A549 (cell line): ENCODE data around the gene GPR4. TPM values are rescaled to one million over a fixed set of nuclear protein-coding genes. Genes with fewer than 3 reads are reported as not detected.
A peak's percentile ranks its signal among the peaks of the same experiment; 100 is the strongest.

ENCODE experiments used
- ATAC-seq, 2 experiments: fragments of 200-7000 bp in 1 of 2; fragments of >200 bp in 1 of 2; cut with Nextera tagmentation in 1 of 2; cut with Tn5 transposase in 1 of 2; 3 replicates each; pipeline versions ENCODE4 v1.8.0 to v1.9.1; 2018 to 2020; ENCODE audit warnings: mild to moderate bottlenecking in 1 of 2, moderate library complexity in 1 of 2
- CTCF ChIA-PET: fragments of 300-600 bp; sonication (Branson Sonifier 250); formaldehyde crosslinking; extraction: SDS; loops from one replicate; lab custom pipeline; 2021; ENCODE audit warnings: antibody characterized with exemption, inconsistent platforms; lab: Yijun Ruan, JAX
- POLR2A ChIA-PET: fragments of 350-600 bp; formaldehyde crosslinking; extraction: SDS; loops from one replicate; lab custom pipeline; 2021; ENCODE audit warnings: antibody characterized with exemption, inconsistent platforms; lab: Yijun Ruan, JAX
- DNase-seq, 2 experiments: peaks; one replicate each; pipeline versions ENCODE4 v3.0.0 to v3.0.0-alpha.2; 2011 to 2016; ENCODE audit warnings: low read depth in 1 of 2, low spot score in 1 of 2
- FAIRE-seq: peaks from 2 replicates; lab custom pipeline; 2011; peaks lifted over from hg19 to GRCh38; lab: Jason Lieb, UNC
- H3K27ac ChIP-seq, 2 experiments: fragments of >200 bp; sonication (Bioruptor Twin); formaldehyde crosslinking; 3 replicates each; pipeline ENCODE4 v1.5.1; 2016 to 2017
- H3K4me1 ChIP-seq: fragments of >200 bp; sonication (Bioruptor Twin); formaldehyde crosslinking; 3 replicates; pipeline ENCODE4 v1.6.1; 2016
- H3K4me2 ChIP-seq: fragments of >200 bp; sonication (Bioruptor Twin); formaldehyde crosslinking; 3 replicates; pipeline ENCODE4 v1.6.1; 2016
- H3K4me3 ChIP-seq: fragments of >200 bp; sonication (Bioruptor Twin); formaldehyde crosslinking; 3 replicates; pipeline ENCODE4 v1.5.1; 2016
- H3K9me3 ChIP-seq: fragments of >200 bp; sonication (Bioruptor Twin); formaldehyde crosslinking; 3 replicates; pipeline ENCODE4 v1.6.1; 2016
- CBX8 ChIP-seq: fragments of 200-600 bp; sonication (generic); IDR thresholded peaks from 2 replicates; pipeline ENCODE4 v1.6.1; 2016
- CHD4 ChIP-seq: fragments of 200-600 bp; sonication (generic); IDR thresholded peaks from 2 replicates; pipeline ENCODE4 v1.6.1; 2016; ENCODE audit warnings: antibody characterized with exemption, mild to moderate bottlenecking, borderline replicate concordance
- FOSL2 ChIP-seq, 2 experiments: fragments of 450-650 bp in 1 of 2; fragments of >200 bp in 1 of 2; sonication (Bioruptor Twin) in 1 of 2; formaldehyde crosslinking; IDR thresholded peaks; 2 replicates each; pipeline versions ENCODE4 v1.5.0 to v1.6.1; 2016 to 2020; ENCODE audit warnings: mild to moderate bottlenecking in 1 of 2, moderate library complexity in 1 of 2
- KDM1A ChIP-seq: fragments of 200-600 bp; sonication (generic); IDR thresholded peaks from 2 replicates; pipeline ENCODE4 v1.6.1; 2016; ENCODE audit warnings: low read depth, mild to moderate bottlenecking
- MAFK ChIP-seq: fragments of 450-650 bp; IDR thresholded peaks from 2 replicates; pipeline ENCODE4 v1.6.1; 2014; ENCODE audit not compliant: partially characterized antibody
- RARB ChIP-seq: fragments of 250-450 bp; sonication (Bioruptor Pico); IDR thresholded peaks from 2 replicates; pipeline ENCODE4 v1.8.0; 2021; ENCODE audit warnings: mild to moderate bottlenecking, moderate library complexity
- RNF2 ChIP-seq: fragments of 200-600 bp; sonication (generic); IDR thresholded peaks from 2 replicates; pipeline ENCODE4 v1.6.1; 2016; ENCODE audit warnings: low read depth, mild to moderate bottlenecking, antibody characterized with exemption, moderate library complexity, borderline replicate concordance
- ZC3H11A ChIP-seq: fragments of 450-650 bp; IDR thresholded peaks from 2 replicates; pipeline ENCODE4 v1.6.1; 2014; ENCODE audit warnings: antibody characterized with exemption, mild to moderate bottlenecking
- ZFP36 ChIP-seq: fragments of 450-650 bp; IDR thresholded peaks from 2 replicates; pipeline ENCODE4 v1.6.1; 2014; ENCODE audit warnings: borderline replicate concordance; ENCODE audit not compliant: partially characterized antibody
- ZNF302 ChIP-seq: fragments of 250-450 bp; sonication (Bioruptor Pico); IDR thresholded peaks from 2 replicates; pipeline ENCODE4 v1.9.0; 2021; ENCODE audit warnings: inconsistent platforms, mild to moderate bottlenecking, moderate library complexity
- WGBS: methylation state at CpG from one replicate; pipeline ENCODE4 v1.1.6; 2017; ENCODE audit errors: missing lambda C conversion rate; 5-methylcytosine and 5-hydroxymethylcytosine counted together
- polyA plus RNA-seq, 4 experiments: library from polyadenylated mRNA; depleted of rRNA in 3 of 4; stranded (reverse); fragments of >200 nt; fragmentation: RNase III in 1 of 4; extraction: RNeasy Plus Mini Kit Qiagen cat#74134 plus additional on column Dnase treatment in 1 of 4; gene quantifications; 2 replicates in 3 of 4; 3 replicates in 1 of 4; pipeline ENCODE4 v1.2.3, GENCODE V29; 2011 to 2017
- TF ChIP-seq, protein P1 (sequence below): fragments of 250-450 bp; sonication (Bioruptor Pico); IDR thresholded peaks from 2 replicates; pipeline ENCODE4 v1.5.0; 2020; ENCODE audit warnings: low read depth, mild to moderate bottlenecking, moderate library complexity

The GPR4 gene
- polyA plus RNA-seq, 2 of the 4 experiments (the other 2 are of a cell fraction), result 0.03 to 0.10 TPM

DNA sequence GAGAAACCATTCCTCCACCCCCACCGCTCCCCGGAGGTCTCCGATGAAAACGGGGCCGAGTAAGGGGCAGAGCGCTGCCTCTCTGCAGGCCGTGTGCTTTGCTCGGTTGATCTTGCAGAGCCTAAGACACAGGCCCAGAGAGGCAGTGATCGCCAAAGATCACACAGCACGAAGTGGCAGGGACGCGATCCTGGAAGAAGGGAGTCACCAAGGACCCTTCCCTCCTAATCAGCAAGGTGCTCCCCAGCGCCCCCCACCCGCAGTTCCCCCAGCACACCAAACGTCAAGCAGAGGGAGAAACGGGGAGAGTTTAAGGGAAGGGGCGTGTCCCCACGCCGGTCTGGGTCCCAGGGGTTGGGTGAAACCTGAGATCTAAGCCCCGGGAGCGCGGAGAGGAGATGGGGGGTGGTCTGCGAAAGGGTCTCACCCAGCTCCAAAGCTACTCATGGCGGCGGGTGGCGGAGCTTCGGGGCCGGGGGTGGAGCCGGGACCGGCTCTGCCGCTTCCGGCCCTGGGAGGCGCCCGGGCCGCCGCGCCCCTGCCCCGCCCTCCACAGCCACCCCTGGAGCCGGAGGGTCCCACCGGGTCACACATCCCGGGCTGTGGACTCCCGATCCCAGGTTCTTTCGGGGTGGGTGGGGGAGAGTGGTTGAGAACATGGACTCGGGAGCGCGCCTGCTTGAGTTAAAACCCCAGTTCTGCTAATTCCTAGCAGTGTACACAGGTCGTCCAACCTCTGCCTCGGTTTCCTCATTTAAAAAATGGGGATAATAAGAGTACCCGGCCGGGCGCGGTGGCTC, 37.1 kb upstream of the GPR4 start, which contains the start of gene EML2 (continued):
- TF ChIP-seq KDM1A (peak; percentile 83), FOSL2 (IDR thresholded peaks at IDR 0.05) (no peak), FOSL2 (CRISPR knock-in tag; IDR thresholded peaks at IDR 0.05) (no peak), RARB (CRISPR knock-in tag) (no peak), ZC3H11A (no peak), ZFP36 (peak; percentile 74)
- TF ChIP-seq, protein P1, sequence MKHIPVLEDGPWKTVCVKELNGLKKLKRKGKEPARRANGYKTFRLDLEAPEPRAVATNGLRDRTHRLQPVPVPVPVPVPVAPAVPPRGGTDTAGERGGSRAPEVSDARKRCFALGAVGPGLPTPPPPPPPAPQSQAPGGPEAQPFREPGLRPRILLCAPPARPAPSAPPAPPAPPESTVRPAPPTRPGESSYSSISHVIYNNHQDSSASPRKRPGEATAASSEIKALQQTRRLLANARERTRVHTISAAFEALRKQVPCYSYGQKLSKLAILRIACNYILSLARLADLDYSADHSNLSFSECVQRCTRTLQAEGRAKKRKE (CRISPR knock-in tag), result no peak

DNA sequence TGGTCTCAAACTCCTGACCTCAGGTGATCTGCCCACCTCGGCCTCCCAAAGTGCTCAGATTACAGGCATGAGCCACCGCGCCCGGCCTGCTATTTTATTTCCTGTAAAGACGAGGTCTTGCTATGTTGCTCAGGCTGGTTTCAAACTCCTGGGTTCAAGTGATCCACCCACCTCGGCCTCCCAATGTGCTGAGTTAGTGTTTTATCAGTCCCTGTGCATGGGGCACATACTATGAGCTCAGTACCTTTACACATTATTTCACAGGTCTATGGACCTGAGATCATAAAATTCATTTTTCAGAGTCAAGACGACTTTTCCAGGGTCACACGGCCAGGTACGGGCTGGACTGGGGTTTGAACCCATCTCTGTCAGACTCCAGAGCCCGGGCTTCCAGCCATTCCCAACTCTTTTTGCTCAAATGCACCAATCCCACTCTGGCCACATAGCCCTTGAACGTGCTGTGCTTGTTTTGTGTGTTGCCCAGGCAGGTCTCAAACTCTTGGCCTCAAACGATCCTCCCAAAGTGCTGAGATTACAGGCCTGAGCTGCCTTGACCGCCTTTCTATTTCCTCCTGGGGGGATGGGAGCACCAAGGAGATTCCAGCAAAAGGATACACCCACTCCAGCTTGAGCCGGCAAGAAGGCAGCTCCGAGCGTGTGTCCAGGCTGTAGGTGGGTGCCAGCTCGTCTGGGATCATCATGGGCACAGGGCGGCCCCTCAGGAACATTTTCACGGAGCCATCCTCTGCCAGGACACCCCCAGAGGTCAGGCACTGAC, 36.1 kb upstream of the GPR4 start:
- peak overlapping the region; percentile 89 for H3K4me2 ChIP-seq
- peaks cover 30% of the 10 kb centered on the region for H3K4me1 ChIP-seq
- no peaks in the 10 kb centered on the region for H3K9me3 ChIP-seq
- FAIRE-seq (no peak), DNase-seq (peak in 1 of 2 experiments; percentile 62), ATAC-seq (no peak)
- ChIA-PET POLR2A (interaction anchor here (1.5 kb wide), 1 partner anchor 22 kb away, joined by 4 read pairs; no protein-coding TSS in a partner anchor), CTCF (interaction anchor here (0.7 to 15.1 kb wide), 16 partner anchors 15 to 206 kb away, joined by 3 to 437 read pairs (median 4); partner anchors contain the start of genes GPR4, OPA3 and RTN2)
- peak overlapping the region; percentile 70 for H3K4me3 ChIP-seq
- H3K27ac ChIP-seq, result peak overlapping the region; percentile 83 to 89
- TF ChIP-seq RNF2, result no peak
- peak; percentile 65 for TF ChIP-seq MAFK
- 72% methylated on average over 19 of the region's 19 CpGs for WGBS

DNA sequence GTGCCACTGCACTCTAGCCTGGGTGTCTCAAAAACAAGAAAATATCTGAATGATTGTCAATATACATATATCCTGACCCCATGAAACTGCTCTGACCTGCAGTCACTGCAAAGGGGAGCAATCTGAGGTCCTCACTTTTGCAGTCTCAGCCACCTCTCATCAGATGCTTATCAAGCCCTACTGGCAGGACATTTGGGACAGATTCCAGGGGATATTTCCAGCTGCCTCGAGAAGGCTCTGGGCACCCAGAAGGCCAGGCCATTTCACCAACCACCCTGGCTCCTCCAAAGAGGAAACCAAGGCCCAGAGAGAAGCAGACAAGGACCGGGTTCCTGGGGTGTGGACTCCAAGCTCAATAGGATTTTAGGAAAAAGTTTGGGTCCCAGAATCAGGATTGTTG, 34.9 kb upstream of the GPR4 start:
- FAIRE-seq, result no peak
- CTCF ChIA-PET, result interaction anchor here (0.6 to 15.1 kb wide), 8 partner anchors 13 to 205 kb away, joined by 3 to 437 read pairs (median 4); no protein-coding TSS in a partner anchor

DNA sequence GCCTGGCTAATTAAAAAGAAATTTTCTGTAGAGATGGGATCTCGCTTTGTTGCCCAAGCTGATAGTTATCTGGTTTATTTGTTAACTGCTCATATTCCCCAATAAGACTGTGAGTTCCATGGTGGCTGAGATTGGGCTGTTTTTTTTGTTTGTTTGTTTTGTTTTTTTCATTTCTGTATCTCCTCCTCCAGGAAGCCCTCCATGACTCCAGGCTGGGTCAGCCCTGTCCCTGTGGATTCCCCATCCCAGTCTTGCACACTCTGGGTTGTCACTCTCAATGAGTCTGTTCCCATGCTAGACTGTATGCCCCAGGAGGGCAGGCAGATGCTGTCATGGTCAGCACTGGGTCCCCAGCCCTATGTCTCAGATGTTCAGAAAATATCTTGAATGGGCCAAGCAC, 34.3 kb upstream of the GPR4 start:
- ATAC-seq, result no peak

More for the DNA sequence above, 34.9 kb upstream of the GPR4 start:
- H3K4me1 ChIP-seq, result peaks cover 36% of the 10 kb centered on the region
- ATAC-seq (no peak), DNase-seq (no peak)
- WGBS, result 78% methylated on average over 2 of the region's 2 CpGs
- POLR2A ChIA-PET, result interaction anchor here (0.8 to 0.9 kb wide), 2 partner anchors 22 to 53 kb away, joined by 3 to 9 read pairs; no protein-coding TSS in a partner anchor
- no peak overlapping the region for H3K4me3 ChIP-seq
- H3K4me2 ChIP-seq, result no peak overlapping the region
- no peak overlapping the region for H3K27ac ChIP-seq
- no peaks in the 10 kb centered on the region for H3K9me3 ChIP-seq
- TF ChIP-seq CBX8 (no peak), CHD4 (no peak), FOSL2 (IDR thresholded peaks at IDR 0.05) (no peak), FOSL2 (CRISPR knock-in tag; IDR thresholded peaks at IDR 0.05) (no peak), ZNF302 (CRISPR knock-in tag) (no peak)

More for the DNA sequence above, 34.3 kb upstream of the GPR4 start:
- H3K4me1 ChIP-seq, result peaks cover 39% of the 10 kb centered on the region
- POLR2A ChIA-PET, result no interaction called here
- no peak for DNase-seq
- H3K4me3 ChIP-seq, result no peak overlapping the region
- no peak overlapping the region for H3K27ac ChIP-seq
- TF ChIP-seq ZFP36 (peak; percentile 94), CBX8 (no peak)
- FAIRE-seq, result no peak
- 90% methylated on average over 1 of the region's 1 CpG for WGBS
- H3K4me2 ChIP-seq, result no peak overlapping the region
- CTCF ChIA-PET, result interaction anchor here (0.6 to 15.1 kb wide), 5 partner anchors 13 to 157 kb away, joined by 3 to 437 read pairs (median 6); no protein-coding TSS in a partner anchor
- H3K9me3 ChIP-seq, result no peaks in the 10 kb centered on the region
